CD14-positive monocyte (primary cell): Measurements from ENCODE around the gene CWC15. TPM values are rescaled to one million over a fixed set of nuclear protein-coding genes. Genes with fewer than 3 reads are reported as not detected.

Experiments
- DNase-seq, 3 donors: peaks; one replicate each; pipeline ENCODE4 v3.0.0-alpha.2; 2011 to 2022
- H2AFZ ChIP-seq: 2 replicates; pipeline ENCODE4 v1.6.0; 2012; ENCODE audit warnings: mild to moderate bottlenecking, low read depth, low read length, inconsistent platforms; ENCODE audit not compliant: insufficient read depth, poor library complexity, severe bottlenecking
- H3K27ac ChIP-seq, 2 donors: 1 replicate in 1 of 2; 2 replicates in 1 of 2; pipeline ENCODE4 v1.5.1; 2012 to 2013; ENCODE audit warnings: low read length in 2 of 2, control low read depth in 1 of 2, inconsistent platforms in 1 of 2, low read depth in 1 of 2, mild to moderate bottlenecking in 1 of 2
- H3K27me3 ChIP-seq, 2 donors: one replicate each; pipeline versions ENCODE4 v1.6.0 to v1.6.1; 2011 to 2013; ENCODE audit warnings: low read length in 2 of 2; ENCODE audit not compliant: control insufficient read depth in 2 of 2, insufficient read depth in 2 of 2
- H3K36me3 ChIP-seq, 2 donors: replicated peaks in 1 of 2; 1 replicate in 1 of 2; 2 replicates in 1 of 2; pipeline versions ENCODE4 v1.5.1 to v1.6.1; 2012 to 2013; ENCODE audit warnings: low read length in 2 of 2, control low read depth in 1 of 2, inconsistent platforms in 1 of 2, mild to moderate bottlenecking in 1 of 2; ENCODE audit not compliant: insufficient read depth in 2 of 2, control insufficient read depth in 1 of 2
- H3K4me1 ChIP-seq, 2 donors: 1 replicate in 1 of 2; 2 replicates in 1 of 2; pipeline versions ENCODE4 v1.5.1 to v1.6.1; 2012 to 2013; ENCODE audit warnings: low read length in 2 of 2, control low read depth in 1 of 2, inconsistent platforms in 1 of 2, mild to moderate bottlenecking in 1 of 2, moderate library complexity in 1 of 2; ENCODE audit not compliant: insufficient read depth in 2 of 2, control insufficient read depth in 1 of 2
- H3K4me2 ChIP-seq: replicated peaks from 2 replicates; pipeline ENCODE3; 2012; ENCODE audit warnings: low read length, moderate library complexity, mild to moderate bottlenecking; ENCODE audit not compliant: poor library complexity, severe bottlenecking; ENCODE audit errors: extremely low read depth
- H3K4me3 ChIP-seq, 3 experiments: fragments of 200-600 bp in 1 of 3; sonication (generic) in 1 of 3; replicated peaks in 1 of 3; 1 replicate in 2 of 3; 2 replicates in 1 of 3; pipeline ENCODE4 v1.5.1; 2011 to 2013; ENCODE audit warnings: low read length in 3 of 3, mild to moderate bottlenecking in 3 of 3, control low read depth in 2 of 3, low read depth in 2 of 3, inconsistent platforms in 1 of 3, moderate library complexity in 1 of 3
- H3K79me2 ChIP-seq: 2 replicates; pipeline ENCODE4 v1.6.0; 2012; ENCODE audit warnings: mild to moderate bottlenecking, control low read depth, inconsistent platforms, low read length, moderate library complexity; ENCODE audit not compliant: insufficient read depth
- H3K9ac ChIP-seq: 2 replicates; pipeline ENCODE4 v1.6.0; 2017; ENCODE audit warnings: low read length, mild to moderate bottlenecking; ENCODE audit not compliant: insufficient read depth, poor library complexity, severe bottlenecking
- H3K9me3 ChIP-seq, 2 donors: replicated peaks in 1 of 2; 1 replicate in 1 of 2; 2 replicates in 1 of 2; pipeline versions ENCODE4 v1.5.1 to v1.6.1; 2012 to 2013; ENCODE audit warnings: low read length in 2 of 2, control low read depth in 1 of 2; ENCODE audit not compliant: control insufficient read depth in 1 of 2, insufficient read depth in 1 of 2
- H4K20me1 ChIP-seq: 2 replicates; pipeline ENCODE4 v1.6.0; 2012; ENCODE audit warnings: mild to moderate bottlenecking, low read length, control low read depth, moderate library complexity; ENCODE audit not compliant: insufficient read depth
- H3K27ac Mint-ChIP-seq, 7 donors: one replicate each; pipeline ENCODE4 v1.8.0; 2020; ENCODE audit warnings: mild to moderate bottlenecking in 7 of 7, mixed read lengths in 7 of 7, moderate library complexity in 6 of 7, inconsistent platforms in 2 of 7
- H3K27me3 Mint-ChIP-seq, 3 donors: one replicate each; pipeline ENCODE4 v1.8.0; 2021 to 2022; ENCODE audit warnings: low read depth in 3 of 3, mild to moderate bottlenecking in 3 of 3, mixed read lengths in 3 of 3, moderate library complexity in 3 of 3, inconsistent platforms in 1 of 3
- H3K36me3 Mint-ChIP-seq, 2 donors: one replicate each; pipeline ENCODE4 v1.8.0; 2020; ENCODE audit warnings: mixed read lengths in 2 of 2, inconsistent platforms in 1 of 2, mild to moderate bottlenecking in 1 of 2
- H3K4me1 Mint-ChIP-seq: one replicate; pipeline ENCODE4 v1.8.0; 2020; ENCODE audit warnings: mild to moderate bottlenecking, mixed read lengths
- H3K4me3 Mint-ChIP-seq, 2 donors: one replicate each; pipeline ENCODE4 v1.8.0; 2020; ENCODE audit warnings: mild to moderate bottlenecking in 2 of 2, mixed read lengths in 2 of 2, moderate library complexity in 1 of 2
- H3K9me3 Mint-ChIP-seq, 7 donors: one replicate each; pipeline ENCODE4 v1.8.0; 2020 to 2022; ENCODE audit warnings: mixed read lengths in 7 of 7, mild to moderate bottlenecking in 6 of 7, moderate library complexity in 6 of 7, inconsistent platforms in 2 of 7
- CTCF ChIP-seq: fragments of 200-600 bp; IDR thresholded peaks from one replicate; pipeline ENCODE4 v1.8.0; 2022; ENCODE audit warnings: antibody characterized with exemption, mild to moderate bottlenecking
- WGBS: methylation state at CpG from one replicate; pipeline ENCODE4 v1.1.5; 2013; ENCODE audit warnings: missing lambda C conversion rate; ENCODE audit not compliant: insufficient coverage; 5-methylcytosine and 5-hydroxymethylcytosine counted together
- intact Hi-C, 2 donors: fragments of 100-400 bp; cut with micrococcal nuclease; formaldehyde crosslinking; loops; one replicate each; pipeline versions ENCODE4 v1.15.0 to v1.15.1; 2023
- polyA plus RNA-seq, 3 donors: library from polyadenylated mRNA; depleted of rRNA in 1 of 3; unstranded in 2 of 3; stranded (reverse) in 1 of 3; fragments of 300-500 nt in 2 of 3; fragments of >200 nt in 1 of 3; fragmentation: Illumina TruSeq in 2 of 3; gene quantifications; 1 replicate in 2 of 3; 2 replicates in 1 of 3; pipeline ENCODE4 v1.2.3, GENCODE V29; 2012 to 2021

CWC15 gene
- polyA plus RNA-seq, 3 donors: 27.5 to 43.8 (median 38.9) TPM

DNA sequence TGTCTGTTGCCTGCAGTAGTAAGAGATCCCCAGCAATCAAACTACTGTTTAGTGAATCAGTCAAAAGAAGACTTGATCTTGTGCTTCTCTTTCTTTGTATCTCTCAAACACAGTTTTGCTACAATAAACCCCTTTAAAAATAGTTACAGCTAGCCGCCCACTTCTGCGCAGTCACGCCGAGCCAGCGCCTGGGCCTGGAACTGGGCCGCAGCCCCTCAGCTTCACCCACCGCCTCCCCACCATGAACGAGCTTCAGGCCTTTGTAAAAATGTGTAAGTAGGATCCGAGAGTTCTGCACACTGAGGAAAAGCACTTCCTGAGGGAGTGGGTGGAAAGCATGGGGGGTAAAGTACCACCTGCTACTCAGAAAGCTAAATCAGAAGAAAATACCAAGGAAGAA lies 60.5 kb downstream of the CWC15 start:
- Histone ChIP-seq H3K4me2 (no peak overlapping the region), H3K36me3 (no peaks in the 10 kb centered on the region), H4K20me1 (no peaks in the 10 kb centered on the region), H3K27me3 (no peaks in the 10 kb centered on the region), H2AFZ (no peak overlapping the region), H3K9me3 (no peaks in the 10 kb centered on the region), H3K27ac (no peak overlapping the region), H3K4me3 (no peak overlapping the region), H3K79me2 (no peaks in the 10 kb centered on the region), H3K9ac (no peak overlapping the region), H3K4me1 (no peaks in the 10 kb centered on the region)
- Mint-ChIP-seq H3K27me3 (peaks cover 0 to 4% (median 0%) of the 10 kb centered on the region in 3 donors), H3K9me3 (peaks cover 0 to 2% (median 0%) of the 10 kb centered on the region in 7 donors), H3K36me3 (no peaks in the 10 kb centered on the region), H3K4me3 (no peak overlapping the region), H3K4me1 (no peaks in the 10 kb centered on the region), H3K27ac (no peak overlapping the region)
- WGBS: no CpG with 5 or more reads among the region's 9 CpGs
- intact Hi-C loops: no loop called here
- DNase-seq: no peak
- no peak for TF ChIP-seq CTCF

Other genes starting within 250 kb of the CWC15 start
- gene AMOTL1, start 205.2 kb downstream of the CWC15 start, polyA plus RNA-seq: under 1 TPM; 0.41 to 0.66 (median 0.46) TPM
- under 1 TPM in 2 of 3 donors, not detected in 1; 0.03 to 0.16 TPM for gene KDM4D, start 153 bp upstream of the CWC15 start, polyA plus RNA-seq
- not detected for gene KDM4E, start 51.7 kb upstream of the CWC15 start, polyA plus RNA-seq
- not detected for gene KDM4F, start 75.9 kb upstream of the CWC15 start, polyA plus RNA-seq
- 10 to 100 TPM in 2 of 3 donors, 1 to 10 TPM in 1; 9.3 to 24.9 (median 24.4) TPM for gene SRSF8, start 93.4 kb upstream of the CWC15 start, polyA plus RNA-seq
- 1 to 10 TPM; 1.3 to 3.4 (median 3.2) TPM for gene ENDOD1, start 116.3 kb upstream of the CWC15 start, polyA plus RNA-seq